ENCODE data around the gene CLPTM1L.
A peak's percentile ranks its signal among the peaks of the same experiment; 100 is the strongest.

The CLPTM1L gene

DNA sequence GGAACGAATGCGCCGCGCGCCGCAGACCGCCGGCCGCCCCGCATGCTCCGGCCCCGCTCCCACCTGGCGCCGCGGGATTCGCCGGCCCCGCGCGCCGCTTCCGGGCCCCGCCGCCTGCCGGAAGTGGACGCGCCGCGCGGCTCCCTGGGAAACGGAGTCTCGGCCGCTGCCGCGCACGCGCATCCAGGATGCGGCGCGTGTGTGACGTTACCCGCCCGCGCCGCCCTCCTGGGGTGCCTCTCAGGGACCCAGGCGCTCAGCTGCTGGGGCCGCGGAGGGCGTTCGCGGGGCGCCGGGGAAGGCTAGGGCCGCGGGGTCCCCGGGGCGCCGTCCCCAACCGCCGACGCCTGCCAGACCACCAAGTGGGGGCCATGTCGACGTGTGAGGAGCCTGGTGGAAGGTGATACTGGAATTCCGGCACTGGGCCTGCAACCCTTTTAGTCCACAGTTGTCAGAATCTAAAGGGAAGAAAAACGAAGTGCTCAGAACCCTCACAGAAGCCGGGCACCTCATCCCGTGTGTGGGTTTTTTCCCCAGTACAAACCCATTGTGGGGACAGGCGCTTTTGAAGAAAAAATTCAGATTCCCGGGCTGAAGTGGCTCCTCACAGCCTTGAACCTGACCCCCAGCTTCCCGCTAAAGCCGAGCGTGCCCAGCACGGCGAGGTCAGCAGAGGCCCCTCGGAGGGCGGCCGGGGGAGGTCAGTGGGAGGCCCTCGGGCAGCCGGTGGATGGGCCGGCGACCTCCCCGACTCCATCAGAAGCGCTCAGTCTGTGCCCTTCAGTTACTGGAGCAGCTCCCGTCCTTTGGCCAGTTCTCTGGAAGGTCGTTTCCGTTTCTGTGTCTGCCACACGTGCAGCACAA is at the start of gene CLPTM1L:
Gene CLPTM1L, minus strand, starts transcription at position 125 of the 864 bp plus-strand sequence. CDS start 258 bp downstream, outside the sequence.
- DNase-seq (ENCODE audit: low read depth in 3 of 3), result peak; percentile 69 to 84 (median 73)

DNA sequence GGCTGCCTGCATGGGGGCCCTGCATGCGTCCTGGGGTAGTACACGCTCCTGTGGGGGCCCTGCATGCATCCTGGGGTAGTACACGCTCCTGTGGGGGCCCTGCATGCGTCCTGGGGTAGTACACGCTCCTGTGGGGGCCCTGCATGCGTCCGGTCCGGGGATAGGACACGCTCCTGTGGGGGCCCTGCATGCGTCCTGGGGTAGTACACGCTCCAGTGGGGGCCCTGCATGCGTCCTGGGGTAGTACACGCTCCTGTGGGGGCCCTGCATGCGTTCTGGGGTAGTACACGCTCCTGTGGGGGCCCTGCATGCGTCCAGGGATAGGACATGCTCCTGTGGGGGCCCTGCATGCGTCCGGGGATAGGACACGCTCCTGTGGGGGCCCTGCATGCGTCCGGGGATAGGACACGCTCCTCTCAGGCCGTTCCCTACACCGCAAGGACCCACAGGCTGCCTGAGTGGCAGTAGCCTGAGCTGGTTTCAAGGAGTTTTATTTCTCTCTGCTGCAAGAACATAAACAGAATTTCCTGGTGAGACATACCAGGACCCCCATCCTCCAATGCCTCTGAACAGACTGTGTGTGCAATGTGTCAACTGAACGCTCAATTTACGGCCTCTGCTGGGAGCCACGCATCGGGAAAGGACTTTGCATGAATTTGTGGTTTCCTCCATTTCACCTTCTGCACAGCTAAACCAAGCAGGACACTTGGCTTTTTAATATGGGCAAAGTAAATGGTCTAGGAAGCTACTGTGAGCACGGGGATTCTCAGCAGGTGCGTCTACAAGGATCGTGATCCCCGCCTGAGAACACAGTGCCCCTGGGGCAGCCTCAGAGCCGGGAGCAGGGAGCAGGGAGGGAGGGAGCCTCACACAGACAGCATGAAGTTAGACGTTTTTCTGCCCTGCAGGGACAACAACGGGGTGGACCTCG is 48.9 kb upstream of the CLPTM1L start:
- no peak for DNase-seq (ENCODE audit: low read depth in 3 of 3)

- DNase-seq (ENCODE audit: low read depth in 3 of 3), result no peak
These were observed 48.1 kb upstream of the CLPTM1L start for GRCh38 chr5:1392801-1393565.

DNA sequence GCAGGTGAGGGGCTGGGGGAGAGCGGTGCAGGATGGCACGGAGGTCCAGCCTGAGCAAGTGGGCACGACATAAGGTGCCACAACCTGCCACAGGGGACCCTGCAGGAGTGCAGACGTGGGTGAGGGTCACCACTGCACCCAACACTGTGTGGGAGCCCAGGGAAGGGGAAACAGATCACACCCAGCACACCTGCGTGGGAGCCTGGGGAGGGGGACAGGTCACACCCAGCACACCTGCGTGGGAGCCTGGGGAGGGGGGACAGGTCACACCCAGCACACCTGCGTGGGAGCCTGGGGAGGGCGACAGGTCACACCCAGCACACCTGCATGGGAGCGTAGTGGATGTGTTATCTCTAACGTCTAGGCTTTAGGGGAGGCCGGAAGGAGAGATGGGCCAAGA is 47.4 kb upstream of the CLPTM1L start:
- no peak for DNase-seq (ENCODE audit: low read depth in 3 of 3)

- no peak for DNase-seq (ENCODE audit: low read depth in 3 of 3)
These were observed 46.8 kb upstream of the CLPTM1L start for GRCh38 chr5:1391691-1392090.

DNA sequence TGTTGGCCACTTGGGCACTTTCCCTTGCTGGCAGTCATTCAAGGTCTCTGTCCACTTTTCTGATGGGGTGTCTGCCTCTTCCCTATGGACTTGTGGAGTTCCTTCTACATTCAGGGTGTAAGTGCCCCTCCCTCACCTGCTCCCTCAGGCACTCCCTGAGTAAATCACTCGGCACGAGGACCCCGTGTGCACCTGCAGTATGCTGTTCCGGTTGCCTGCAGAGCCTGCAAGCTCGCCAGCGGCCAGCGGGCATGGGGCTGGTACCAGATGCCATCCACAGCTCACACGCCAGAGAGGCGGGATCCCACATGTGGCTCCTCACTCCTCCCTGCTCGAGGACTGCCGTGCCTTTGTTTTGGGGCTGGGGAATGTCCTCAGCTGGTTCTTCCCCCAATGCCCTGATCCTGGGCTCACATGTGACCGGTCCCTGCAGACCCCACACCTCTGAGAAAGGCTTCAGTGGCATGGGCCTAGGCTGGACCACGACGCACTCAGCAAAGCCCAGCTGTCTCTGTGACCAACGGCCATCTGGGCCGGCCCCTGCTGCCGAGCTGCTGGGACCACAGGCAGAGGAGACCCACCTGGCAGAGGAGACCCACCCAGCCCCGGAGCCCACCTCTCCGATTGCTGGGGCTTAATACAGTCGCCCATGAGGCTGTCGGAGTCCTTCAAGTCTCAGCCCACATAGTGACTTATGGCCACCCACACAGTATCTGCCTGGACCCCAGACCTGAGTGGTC is 46.1 kb upstream of the CLPTM1L start:
- DNase-seq (ENCODE audit: low read depth in 3 of 3), result no peak

- DNase-seq (ENCODE audit: low read depth in 3 of 3), result no peak
These were observed 45.4 kb upstream of the CLPTM1L start for GRCh38 chr5:1390333-1390732.

GRCh38 chr5:1388383-1388967 is 43.6 kb upstream of the CLPTM1L start:
- no peak for DNase-seq (ENCODE audit: low read depth in 3 of 3)

DNA sequence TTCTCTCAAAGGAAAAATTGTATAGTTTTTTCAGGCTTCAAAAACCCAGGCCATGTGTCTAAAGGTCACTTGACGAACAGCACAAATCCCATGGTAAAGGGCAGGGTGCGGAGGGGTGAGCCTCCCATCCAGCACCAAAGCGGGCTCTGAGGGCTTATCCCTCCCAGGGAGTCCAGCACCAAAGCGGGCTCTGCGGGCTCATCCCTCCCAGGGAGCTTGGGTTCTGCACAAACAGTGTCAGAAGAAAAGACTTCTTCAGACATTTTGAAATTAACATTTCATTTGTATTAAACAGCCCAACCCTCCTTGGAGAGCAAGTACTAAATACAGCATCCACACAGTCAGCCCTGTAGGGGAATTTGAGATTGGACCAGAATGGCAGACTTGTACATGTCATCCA is 43.0 kb upstream of the CLPTM1L start:
- DNase-seq (ENCODE audit: low read depth in 3 of 3), result no peak

- no peak for DNase-seq (ENCODE audit: low read depth in 3 of 3)
These were observed 42.3 kb upstream of the CLPTM1L start for GRCh38 chr5:1387059-1387755.

DNA sequence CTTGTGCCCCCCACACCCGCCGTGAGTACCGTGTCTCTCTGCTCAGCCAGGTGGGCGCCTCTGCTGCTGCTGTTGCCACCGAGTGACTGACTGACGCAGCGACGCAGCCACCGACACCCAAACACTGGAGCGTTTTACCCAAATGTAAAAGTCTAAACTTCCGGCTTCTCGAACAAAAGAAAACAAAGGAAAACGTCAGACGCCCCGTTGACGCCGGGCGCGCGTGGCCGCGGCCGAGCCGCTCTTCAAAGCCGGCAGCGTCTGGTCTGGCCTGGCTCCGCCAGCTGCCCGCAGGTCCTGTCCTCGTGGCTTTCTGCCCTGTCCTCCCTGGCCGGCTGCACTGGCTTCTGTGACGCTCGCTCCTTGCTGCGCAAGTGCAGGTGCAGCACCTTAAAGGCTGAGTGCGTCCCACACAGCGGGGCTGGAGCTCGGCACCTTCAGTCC is 41.4 kb upstream of the CLPTM1L start:
- DNase-seq (ENCODE audit: low read depth in 3 of 3), result peak in 2 of 3 donors; percentile 29 to 41

- peak; percentile 62 to 84 (median 67) for DNase-seq (ENCODE audit: low read depth in 3 of 3)
These were observed 40.7 kb upstream of the CLPTM1L start for GRCh38 chr5:1385395-1386273.

DNA sequence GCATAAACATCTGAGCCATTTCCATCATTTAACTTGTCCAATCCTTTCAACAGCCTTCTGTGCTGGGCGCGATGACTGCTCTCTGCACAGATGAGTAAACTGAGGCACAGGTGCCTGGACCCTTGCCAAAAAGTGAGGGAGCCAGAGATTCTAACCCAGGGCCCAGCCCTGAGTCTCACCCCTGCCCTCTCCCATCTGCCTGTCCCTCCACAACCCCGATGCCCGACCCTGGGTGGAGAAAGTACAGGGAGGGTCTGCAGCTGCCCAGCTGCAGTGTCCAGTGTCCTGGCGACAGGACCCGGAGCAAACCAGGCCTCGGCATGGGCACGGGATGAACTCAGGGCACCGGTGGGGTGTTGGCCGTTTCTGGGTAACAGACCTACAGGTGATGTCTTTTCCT is 39.6 kb upstream of the CLPTM1L start:
- no peak for DNase-seq (ENCODE audit: low read depth in 3 of 3)

DNA sequence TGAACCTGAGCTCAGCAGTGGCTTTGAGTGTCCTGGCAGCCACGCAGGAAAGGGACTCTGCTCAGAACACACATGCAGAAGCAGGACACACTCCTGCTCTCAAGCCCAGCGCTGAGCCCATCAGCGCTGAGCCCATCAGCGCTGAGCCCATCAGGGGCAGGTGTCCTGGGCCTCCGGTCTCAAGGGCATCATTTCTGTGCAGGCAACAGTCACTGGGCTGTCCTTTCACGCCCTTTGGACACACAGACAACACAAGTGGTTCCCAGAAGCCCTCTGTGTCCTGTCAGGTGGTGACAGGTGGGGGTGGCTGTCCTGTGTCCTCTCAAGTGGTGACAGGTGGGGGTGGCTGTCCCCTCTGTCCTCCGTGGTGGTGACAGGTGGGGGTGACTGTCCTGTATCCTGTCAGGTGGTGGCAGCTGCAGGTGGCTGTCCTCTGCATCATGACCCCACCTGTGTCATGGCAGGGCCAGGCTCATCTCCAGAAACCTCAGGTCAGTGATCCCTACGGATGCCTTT is 39.0 kb upstream of the CLPTM1L start:
- DNase-seq (ENCODE audit: low read depth in 3 of 3), result no peak

- no peak for DNase-seq (ENCODE audit: low read depth in 3 of 3)
These were observed 38.4 kb upstream of the CLPTM1L start for GRCh38 chr5:1383344-1383743.

- DNase-seq (ENCODE audit: low read depth in 3 of 3), result no peak
These were observed 37.4 kb upstream of the CLPTM1L start for GRCh38 chr5:1382248-1382700.

GRCh38 chr5:1381370-1382247 is 36.7 kb upstream of the CLPTM1L start:
- DNase-seq (ENCODE audit: low read depth in 3 of 3), result no peak

- DNase-seq (ENCODE audit: low read depth in 3 of 3), result no peak
These were observed 36.0 kb upstream of the CLPTM1L start for GRCh38 chr5:1380910-1381309.

Measured in stimulated activated CD4-positive, alpha-beta T cell treated with anti-CD3 and anti-CD28 coated beads, TNF-alpha, amount 100 ng/mL, for 48 hours (primary cell).